SK-N-SH (cell line): ENCODE data around the gene GSTM5.

Source experiments
- CTCF ChIP-seq: fragments of 200-600 bp; sonication (generic); IDR thresholded peaks from 2 replicates; pipeline ENCODE4 v1.6.1; 2017; ENCODE audit warnings: antibody characterized with exemption, mild to moderate bottlenecking, moderate library complexity
- EP300 ChIP-seq, 2 experiments: IDR thresholded peaks; 2 replicates each; pipeline versions ENCODE4 v1.4.0 to v1.6.1; 2012; ENCODE audit warnings: borderline replicate concordance in 1 of 2, low read depth in 1 of 2, low read length in 1 of 2
- FOSL2 ChIP-seq: IDR thresholded peaks from 2 replicates; pipeline ENCODE4 v1.4.0; 2012; ENCODE audit warnings: low read depth, mild to moderate bottlenecking, moderate library complexity, borderline replicate concordance
- FOXM1 ChIP-seq: IDR thresholded peaks from 2 replicates; pipeline ENCODE4 v1.4.0; 2012; ENCODE audit warnings: low read depth, mild to moderate bottlenecking
- MXI1 ChIP-seq: IDR thresholded peaks from 2 replicates; pipeline ENCODE4 v1.6.1; 2012; ENCODE audit warnings: mild to moderate bottlenecking, low read depth, low read length, improper control_type of control experiment
- NRF1 ChIP-seq: IDR thresholded peaks from 2 replicates; pipeline ENCODE4 v1.6.1; 2012; ENCODE audit warnings: low read depth, mild to moderate bottlenecking, low read length
- PBX3 ChIP-seq: IDR thresholded peaks from 2 replicates; pipeline ENCODE4; 2012
- POLR2AphosphoS5 ChIP-seq: IDR thresholded peaks from 2 replicates; pipeline ENCODE4 v1.6.1; 2012; ENCODE audit warnings: low read depth, low read length
- RAD21 ChIP-seq: IDR thresholded peaks from 2 replicates; pipeline ENCODE4 v1.6.1; 2012; ENCODE audit warnings: mild to moderate bottlenecking, low read length
- REST ChIP-seq: IDR thresholded peaks from 2 replicates; pipeline ENCODE4 v1.6.1; 2012; ENCODE audit warnings: mild to moderate bottlenecking, low read depth, low read length, moderate library complexity
- RFX5 ChIP-seq: IDR thresholded peaks from 2 replicates; pipeline ENCODE4 v1.6.1; 2012; ENCODE audit warnings: mild to moderate bottlenecking, improper control_type of control experiment, low read length
- TCF12 ChIP-seq: IDR thresholded peaks from 2 replicates; pipeline ENCODE4 v1.4.0; 2012
- USF1 ChIP-seq: IDR thresholded peaks from 2 replicates; pipeline ENCODE4 v1.4.0; 2012; ENCODE audit warnings: low read depth, borderline replicate concordance
- USF2 ChIP-seq: fragments of 150-350 bp; IDR thresholded peaks from 2 replicates; pipeline ENCODE4 v1.6.1; 2017; ENCODE audit warnings: antibody characterized with exemption, low read length, low read depth, borderline replicate concordance

- TF ChIP-seq CTCF (no peak), PBX3 (no peak), TCF12 (no peak), RAD21 (no peak), REST (no peak), EP300 (IDR thresholded peaks at IDR 0.05; ENCODE audit: borderline replicate concordance in 1 of 2, low read depth in 1 of 2, low read length in 1 of 2) (no peak), MXI1 (no peak), POLR2AphosphoS5 (no peak), FOXM1 (no peak), FOSL2 (no peak), USF2 (no peak), RFX5 (no peak), NRF1 (no peak), USF1 (no peak)
These were observed 34.6 kb upstream of the GSTM5 start for GRCh38 chr1:109677459-109677858.
